ENCODE data around the gene SMIM23.

DNA sequence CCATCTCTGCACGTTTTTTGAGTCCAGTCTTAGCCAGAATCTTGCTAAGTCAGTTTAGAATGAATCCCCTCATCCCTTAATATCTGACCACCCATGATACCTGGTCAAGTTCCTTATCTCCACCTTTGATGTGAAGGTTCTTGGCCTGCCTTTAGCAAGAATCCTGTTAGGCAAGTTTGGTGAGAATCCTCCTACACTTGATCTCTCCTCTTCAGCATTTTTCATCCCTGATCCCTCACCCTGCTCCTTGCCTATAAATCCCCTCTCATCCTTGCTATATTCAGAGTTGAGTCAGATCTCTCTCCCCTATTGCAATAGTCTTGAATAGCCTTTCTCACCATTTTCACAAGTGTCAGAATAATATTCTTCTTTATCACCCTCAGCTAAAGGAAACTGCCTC, 31.0 kb downstream of the SMIM23 start:
- no peak for TF ChIP-seq EZH2 (optimal IDR thresholded peaks at IDR 0.05; ENCODE audit: low read depth, low read length)
- no peak for TF ChIP-seq CTCF (IDR thresholded peaks at IDR 0.05; ENCODE audit: low read length)
